Fibroblast of skin of abdomen (primary cell): Measurements from ENCODE around the gene SELE.
"Not testable (repeated sequence)": the region's sequence is repeated elsewhere in the genome, so short reads cannot be mapped to it uniquely, and the experiment has no call there.

ENCODE experiments used
- DNase-seq: peaks from one replicate; pipeline ENCODE4 v3.0.0-alpha.2; 2013

SELE gene

GRCh38 chr1:169723763-169724162, 10.1 kb downstream of the SELE start:
- no peak for DNase-seq

DNA sequence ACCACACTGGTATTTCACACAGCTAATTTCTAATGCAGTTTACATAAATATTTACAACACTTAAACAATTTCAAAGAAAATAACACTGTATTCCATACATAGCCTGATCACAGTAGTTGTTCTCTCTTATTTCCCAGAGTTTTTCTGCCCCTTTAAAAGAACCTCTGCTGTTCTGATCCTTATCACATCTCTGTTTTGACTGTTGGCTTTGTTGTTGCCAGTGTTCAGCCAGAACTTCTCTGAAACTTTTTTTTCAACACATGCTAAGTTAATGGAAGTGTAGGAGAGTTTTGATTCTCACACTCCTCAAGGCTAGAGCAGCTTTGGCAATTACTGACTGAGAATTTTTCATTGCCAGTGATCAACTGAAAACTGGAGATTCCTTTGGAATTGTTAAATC, 11.1 kb downstream of the SELE start:
- no peak for DNase-seq

- DNase-seq: not testable (repeated sequence)
These were observed 18.8 kb downstream of the SELE start for GRCh38 chr1:169715100-169715499.

- not testable (repeated sequence) for DNase-seq
These were observed 20.8 kb downstream of the SELE start for GRCh38 chr1:169713090-169713489.

DNA sequence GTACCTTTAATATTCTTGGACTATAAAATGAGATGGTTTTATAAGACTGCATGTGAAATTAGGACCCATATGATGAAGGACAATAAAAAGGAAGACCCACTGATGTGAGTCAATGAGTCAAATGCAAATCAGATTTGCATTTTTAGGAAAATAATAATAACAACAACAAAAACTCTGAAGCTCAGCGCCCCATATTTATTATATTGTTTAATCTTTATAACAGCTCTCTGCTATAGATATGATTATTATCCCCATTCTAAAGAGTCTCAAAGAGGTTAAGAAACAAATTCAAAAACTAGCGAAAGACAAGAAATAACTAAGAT, 21.6 kb downstream of the SELE start:
- DNase-seq: no peak

DNA sequence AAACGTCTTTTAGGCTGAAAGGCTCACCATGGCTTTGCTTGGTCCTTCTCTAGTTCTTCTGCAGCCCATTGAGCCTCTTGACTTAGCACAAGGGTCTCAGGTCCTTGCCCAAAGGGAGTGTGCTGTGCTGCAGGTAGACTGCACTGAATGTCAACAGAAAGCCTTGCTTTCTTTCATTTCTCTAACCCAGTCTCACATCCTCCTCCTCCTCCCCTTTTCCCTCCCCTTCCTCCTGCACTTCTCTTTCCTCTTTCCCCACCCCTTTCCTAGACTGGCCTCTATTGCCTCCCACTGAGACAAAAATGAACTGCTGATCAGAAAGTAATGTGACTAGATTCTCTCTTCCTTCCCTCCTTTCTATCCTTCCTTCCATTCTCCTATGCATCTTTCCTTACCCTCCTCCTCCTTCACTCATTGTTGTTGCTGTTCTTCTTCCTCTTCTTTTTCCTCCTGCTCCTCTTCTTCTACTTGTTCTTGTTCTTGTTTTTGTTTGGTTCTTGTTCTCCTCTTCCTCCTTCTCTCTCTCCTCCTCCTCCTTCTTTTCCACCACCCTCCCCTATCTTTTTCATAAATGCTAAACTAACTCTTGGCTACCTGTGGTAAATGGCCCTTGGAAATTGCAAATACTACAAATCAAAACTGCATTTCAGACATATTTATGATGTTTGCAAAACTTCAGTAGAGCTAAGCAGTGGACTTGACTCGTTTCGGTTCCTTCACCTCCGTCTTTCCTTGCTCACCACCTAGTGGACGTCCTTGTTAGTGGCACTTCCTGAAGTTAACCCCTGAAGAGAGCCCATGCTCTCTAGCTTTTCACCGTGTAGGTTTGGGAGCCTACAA, 22.2 kb downstream of the SELE start, which contains the start of gene SELL:
Gene SELL (minus strand): TSS at position 152 of the 840 bp plus-strand sequence. CDS start 122 bp downstream, at position 30.
- DNase-seq: peak; percentile 58

DNA sequence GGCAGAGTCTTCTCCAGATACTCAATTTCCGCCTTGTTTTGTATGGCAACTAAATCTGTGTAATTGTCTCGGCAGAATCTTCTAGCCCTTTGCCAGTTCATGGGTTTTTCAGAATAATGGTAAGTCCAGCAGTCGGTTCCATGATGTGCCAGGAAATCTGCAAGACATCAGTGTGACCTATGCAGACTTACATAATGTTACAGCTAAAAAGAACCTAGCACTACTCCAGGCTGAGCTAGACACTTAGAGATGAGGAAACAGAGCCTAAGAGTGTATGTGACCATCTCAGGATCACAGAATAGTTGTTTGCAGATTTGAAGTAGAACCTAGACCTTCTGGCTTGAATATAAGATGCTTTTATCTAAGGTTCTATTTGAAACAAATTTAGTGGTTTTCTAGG, 25.2 kb downstream of the SELE start:
- DNase-seq: no peak

GRCh38 chr1:169707912-169708604, 25.8 kb downstream of the SELE start:
- no peak for DNase-seq

DNA sequence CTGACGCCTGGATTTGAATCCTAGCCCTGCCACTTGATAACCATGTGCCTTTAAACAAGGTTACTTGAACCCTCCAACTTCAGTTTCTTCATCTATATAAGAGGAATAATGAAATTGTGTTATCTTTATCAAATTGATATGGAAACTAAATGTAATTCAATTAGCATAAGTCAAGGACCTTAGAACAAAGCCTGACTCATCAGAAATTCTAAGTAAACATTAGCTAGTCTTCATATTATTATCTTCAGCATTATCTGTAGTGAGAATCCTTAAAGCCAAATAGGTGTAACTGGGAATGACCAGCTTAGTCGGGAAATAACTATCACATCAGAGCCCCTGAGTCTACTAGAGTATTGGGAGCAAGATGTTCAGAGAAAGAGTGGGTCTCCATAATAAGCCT, 29.1 kb downstream of the SELE start:
- no peak for DNase-seq

DNA sequence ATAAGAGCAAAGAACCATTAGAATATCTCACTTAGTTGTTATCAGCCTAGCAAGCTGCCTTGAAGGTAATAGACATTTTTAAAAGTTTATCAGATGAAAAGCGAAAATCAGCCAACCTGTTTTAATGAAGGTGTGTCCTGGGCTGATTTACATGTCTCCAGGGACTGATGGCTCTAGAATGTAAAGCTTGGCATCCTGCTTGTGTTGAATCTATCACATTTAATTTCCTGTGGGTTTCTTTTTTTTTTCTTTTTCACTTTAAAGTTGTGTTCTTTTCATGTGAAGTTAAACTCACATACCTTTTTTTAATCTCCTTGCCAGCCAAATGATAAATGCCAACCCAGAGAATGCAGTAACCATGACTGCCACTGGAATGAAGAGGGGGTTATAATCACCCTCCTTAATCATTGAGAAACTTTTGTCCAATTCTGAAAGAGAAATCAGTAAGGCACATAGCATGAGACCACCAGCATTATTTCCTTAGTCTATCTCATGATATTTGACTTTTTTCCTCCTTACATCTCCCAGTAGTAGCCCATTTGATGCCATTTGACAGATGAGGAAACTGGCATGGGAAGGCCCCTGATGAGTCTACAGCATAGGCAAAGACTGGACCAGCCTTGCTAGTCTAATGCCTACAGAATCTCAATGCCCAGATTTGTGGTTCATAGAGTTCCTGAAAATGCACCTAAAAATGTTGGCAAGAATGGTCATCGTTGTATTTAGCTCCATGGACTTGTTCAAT, 32.4 kb downstream of the SELE start:
- DNase-seq: no peak

GRCh38 chr1:169699707-169700106, 34.2 kb downstream of the SELE start:
- no peak for DNase-seq

GRCh38 chr1:169698976-169699375, 34.9 kb downstream of the SELE start:
- no peak for DNase-seq

- DNase-seq: no peak
These were observed 36.1 kb downstream of the SELE start for GRCh38 chr1:169697755-169698154.

- DNase-seq: no peak
These were observed 37.4 kb downstream of the SELE start for GRCh38 chr1:169696273-169697100.

- no peak for DNase-seq
These were observed 39.4 kb downstream of the SELE start for GRCh38 chr1:169694304-169695075.

DNA sequence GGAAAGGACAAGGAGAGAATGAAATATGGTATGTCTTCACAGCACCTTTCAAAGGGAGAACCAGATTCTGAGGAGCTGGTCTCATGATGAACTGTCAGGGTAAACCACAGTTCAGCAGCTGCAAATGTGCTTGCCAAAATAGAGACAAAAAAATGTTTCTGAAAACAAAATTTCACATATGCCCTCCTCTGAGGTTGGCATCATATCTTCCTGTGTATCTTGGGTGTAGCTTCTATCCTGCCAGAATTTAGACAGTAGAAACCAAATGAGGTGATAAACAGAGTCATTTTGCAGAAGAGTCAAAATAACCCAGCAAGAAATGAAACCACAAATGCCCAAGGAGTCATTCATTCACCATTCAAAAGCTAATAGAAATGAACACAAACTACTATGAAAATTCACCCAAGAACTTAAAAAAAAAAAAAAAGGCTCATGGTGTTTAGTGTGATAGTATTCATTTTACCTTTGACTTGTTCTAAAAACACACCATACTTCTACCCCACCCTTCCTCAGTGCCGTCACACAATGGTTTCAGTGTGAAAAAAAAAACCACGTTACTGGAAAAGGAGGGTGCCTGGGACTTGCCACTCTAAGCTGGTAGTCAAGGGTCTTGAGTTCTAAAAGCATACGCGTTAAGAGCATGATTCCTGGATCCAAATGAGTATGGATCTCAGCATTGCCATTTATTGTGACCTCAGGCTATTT, 41.0 kb downstream of the SELE start:
- DNase-seq: no peak

DNA sequence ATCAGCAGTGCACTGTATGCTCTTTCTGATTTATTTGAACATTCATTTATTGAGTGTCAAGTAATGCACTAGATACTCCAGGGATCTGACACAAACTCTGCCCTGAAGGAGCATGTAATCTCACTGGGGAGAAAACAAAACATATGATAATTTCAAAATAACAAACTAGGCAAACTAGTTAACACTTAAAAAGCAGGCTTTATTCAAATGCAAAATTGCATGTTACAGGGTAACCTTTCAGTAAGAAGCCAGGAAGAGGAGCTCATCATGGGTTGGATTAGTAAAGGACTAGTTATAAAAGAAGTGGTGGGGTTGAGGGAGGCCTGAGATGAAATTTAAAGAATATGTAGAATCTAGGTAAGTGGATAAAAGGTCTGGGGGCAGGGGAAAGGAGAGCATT, 43.4 kb downstream of the SELE start:
- DNase-seq: no peak

DNA sequence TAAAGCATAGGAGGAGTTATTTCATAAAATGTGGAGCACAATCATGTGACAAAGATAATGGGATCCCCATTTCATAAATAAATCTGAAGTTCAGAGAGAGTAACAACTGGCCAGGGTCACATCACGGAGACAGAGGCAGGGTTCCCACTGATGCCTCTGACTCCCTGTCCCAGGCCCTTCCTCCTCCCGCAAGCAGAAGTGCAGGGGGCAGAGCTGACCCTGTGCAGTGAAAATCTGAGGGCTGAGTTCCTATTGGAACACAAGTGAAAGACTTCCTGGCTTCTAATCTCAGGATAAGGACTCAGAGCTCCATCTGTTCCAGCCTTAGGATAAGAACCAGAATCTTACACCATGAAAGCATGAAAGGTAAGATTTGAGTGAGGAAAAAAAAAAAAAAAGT, 44.5 kb downstream of the SELE start:
- DNase-seq: no peak

DNA sequence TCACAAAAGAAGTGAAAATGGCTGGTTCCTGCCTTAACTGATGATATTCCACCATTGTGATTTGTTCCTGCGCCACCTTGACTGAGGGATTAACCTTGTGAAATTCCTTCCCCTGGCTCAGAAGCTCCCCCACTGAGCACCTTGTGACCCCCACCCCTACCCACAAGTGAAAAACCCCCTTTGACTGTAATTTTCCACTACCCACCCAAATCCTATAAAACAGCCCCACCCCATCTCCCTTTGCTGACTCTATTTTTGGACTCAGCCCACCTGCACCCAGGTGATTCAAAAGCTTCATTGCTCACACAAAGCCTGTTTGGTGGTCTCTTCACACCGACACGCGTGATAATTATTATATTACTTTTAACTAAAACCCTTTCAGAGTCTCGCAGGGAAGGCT, 45.5 kb downstream of the SELE start:
- not testable (repeated sequence) for DNase-seq

DNA sequence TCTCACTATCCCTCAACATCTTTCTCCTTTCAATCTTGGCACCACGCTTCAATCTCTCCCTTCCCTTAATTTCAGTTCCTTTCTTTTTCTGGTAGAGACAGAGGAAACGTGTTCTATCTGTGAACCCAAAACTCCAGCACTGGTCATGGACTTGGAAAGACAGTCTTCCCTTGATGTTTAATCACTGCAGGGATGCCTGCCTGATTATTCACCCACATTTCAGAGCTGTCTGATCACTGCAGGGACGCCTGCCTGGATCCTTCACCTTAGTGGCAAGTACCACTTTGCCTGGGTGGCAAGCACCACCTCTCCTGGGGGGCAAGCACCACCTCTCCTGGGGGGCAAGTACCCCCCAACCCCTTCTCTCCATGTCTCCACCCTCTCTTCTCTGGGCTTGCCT, 50.2 kb downstream of the SELE start:
- no peak for DNase-seq

DNA sequence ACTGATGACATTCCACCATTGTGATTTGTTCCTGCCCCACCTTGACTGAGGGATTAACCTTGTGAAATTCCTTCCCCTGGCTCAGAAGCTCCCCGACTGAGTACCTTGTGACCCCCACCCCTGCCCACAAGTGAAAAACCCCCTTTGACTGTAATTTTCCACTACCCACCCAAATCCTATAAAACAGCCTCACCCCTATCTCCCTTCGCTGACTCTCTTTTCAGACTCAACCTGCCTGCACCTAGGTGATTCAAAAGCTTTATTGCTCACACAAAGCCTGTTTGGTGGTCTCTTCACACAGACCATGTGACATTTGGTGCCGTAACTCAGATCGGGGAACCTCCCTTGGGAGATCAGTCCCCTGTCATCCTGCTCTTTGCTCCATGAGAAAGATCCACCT, 50.7 kb downstream of the SELE start:
- not testable (repeated sequence) for DNase-seq
